HCT116 (cell line): ENCODE measurements around the gene PSMD4. TPM values are rescaled to one million over a fixed set of nuclear protein-coding genes. Genes with fewer than 3 reads are reported as not detected.

Source experiments
- ATAC-seq: fragments of 200-7000 bp; cut with Tn5 transposase; 2 replicates; pipeline ENCODE4 v1.9.1; 2020; ENCODE audit warnings: mild to moderate bottlenecking, moderate library complexity
- BruUV-seq: library from RNA; stranded (reverse); fragments of 400-500 nt; replicated peaks from 2 replicates; lab custom pipeline; 2021; lab: Mats Ljungman, UMichigan
- CTCF ChIA-PET: fragments of 300-600 bp; sonication (Branson Sonifier 250); formaldehyde crosslinking; loops from one replicate; lab custom pipeline; 2021; ENCODE audit warnings: antibody characterized with exemption; lab: Charles Lee
- POLR2A ChIA-PET: fragments of 300-600, 350-600 bp; sonication (Branson Sonifier 250); formaldehyde crosslinking; loops from one replicate; lab custom pipeline; 2021; ENCODE audit warnings: antibody characterized with exemption; lab: Charles Lee
- RAD21 ChIA-PET, 2 experiments: fragments of 300-600 bp; sonication (Branson Sonifier 250); formaldehyde crosslinking; loops; one replicate each; lab custom pipeline; 2023; ENCODE audit warnings: low total read pairs in 2 of 2; ENCODE audit not compliant: uncharacterized antibody in 2 of 2, unreplicated experiment in 2 of 2, low non-redundant PET in 1 of 2; lab: Charles Lee
- DNase-seq: peaks from one replicate; pipeline ENCODE4 v3.0.0-alpha.2; 2010; ENCODE audit warnings: low read depth, low spot score
- H2AFZ ChIP-seq: fragments of 200-600 bp; shearing (Covaris generic), sonication (generic); 2 replicates; pipeline ENCODE4 v1.6.1; 2017; ENCODE audit warnings: low read depth, mixed run types, mixed read lengths, antibody characterized with exemption, low read length; ENCODE audit not compliant: poor library complexity, severe bottlenecking
- H3K27ac ChIP-seq: 2 replicates; pipeline ENCODE4 v1.5.1; 2012; ENCODE audit warnings: low read depth, low read length
- H3K27me3 ChIP-seq: fragments of 200-600 bp; sonication (generic); 2 replicates; pipeline ENCODE4 v1.6.1; 2016; ENCODE audit warnings: mixed run types, low read length, mixed read lengths; ENCODE audit not compliant: insufficient read depth
- H3K36me3 ChIP-seq, 2 experiments: fragments of 200-500 bp in 1 of 2; fragments of 200-600 bp in 1 of 2; sonication (Bioruptor generic) in 1 of 2; sonication (generic) in 1 of 2; 2 replicates each; pipeline versions ENCODE4 v1.5.1 to v1.6.1; 2014 to 2016; ENCODE audit warnings: low read length in 2 of 2, inconsistent platforms in 1 of 2, mixed read lengths in 1 of 2, mixed run types in 1 of 2; ENCODE audit not compliant: insufficient read depth in 2 of 2, control insufficient read depth in 1 of 2
- H3K4me1 ChIP-seq, 2 experiments: fragments of 200-600 bp in 1 of 2; sonication (generic) in 1 of 2; 2 replicates each; pipeline versions ENCODE4 v1.5.1 to v1.6.1; 2012 to 2017; ENCODE audit warnings: low read length in 2 of 2, inconsistent platforms in 1 of 2, mild to moderate bottlenecking in 1 of 2, mixed read lengths in 1 of 2, mixed run types in 1 of 2, moderate library complexity in 1 of 2; ENCODE audit not compliant: insufficient read depth in 2 of 2, control insufficient read depth in 1 of 2
- H3K4me2 ChIP-seq: fragments of 200-600 bp; sonication (generic); 2 replicates; pipeline ENCODE4 v1.6.1; 2017; ENCODE audit warnings: mixed run types, low read length, mixed read lengths
- H3K4me3 ChIP-seq, 2 experiments: fragments of 200-600 bp in 1 of 2; sonication (generic) in 1 of 2; replicated peaks in 1 of 2; 2 replicates each; pipeline ENCODE4 v1.5.1; 2011 to 2016; ENCODE audit warnings: low read length in 2 of 2, control low read depth in 1 of 2, low read depth in 1 of 2, mild to moderate bottlenecking in 1 of 2, mixed read lengths in 1 of 2, mixed run types in 1 of 2
- H3K79me2 ChIP-seq: fragments of 200-600 bp; sonication (generic); 2 replicates; pipeline ENCODE4 v1.6.1; 2017; ENCODE audit warnings: mild to moderate bottlenecking, mixed run types, low read length, moderate library complexity, mixed read lengths; ENCODE audit not compliant: insufficient read depth
- H3K9ac ChIP-seq: fragments of 200-600 bp; sonication (generic); 2 replicates; pipeline ENCODE4 v1.6.1; 2016; ENCODE audit warnings: low read length, mixed read lengths
- H3K9me2 ChIP-seq: fragments of 200-600 bp; sonication (generic), shearing (Covaris generic); 2 replicates; pipeline ENCODE4 v1.6.1; 2017; ENCODE audit warnings: mixed run types, mild to moderate bottlenecking, moderate library complexity; ENCODE audit not compliant: insufficient read depth
- H3K9me3 ChIP-seq, 2 experiments: fragments of 200-500 bp in 1 of 2; fragments of 200-600 bp in 1 of 2; sonication (Bioruptor generic) in 1 of 2; sonication (generic) in 1 of 2; 2 replicates each; pipeline ENCODE4 v1.6.1; 2014 to 2017; ENCODE audit warnings: low read length in 2 of 2, mixed read lengths in 2 of 2, inconsistent platforms in 1 of 2, low read depth in 1 of 2, mild to moderate bottlenecking in 1 of 2, mixed run types in 1 of 2, moderate library complexity in 1 of 2; ENCODE audit not compliant: control insufficient read depth in 1 of 2, insufficient read depth in 1 of 2
- H4K20me1 ChIP-seq: fragments of 200-600 bp; sonication (generic), shearing (Covaris generic); 2 replicates; pipeline ENCODE4 v1.6.1; 2017; ENCODE audit warnings: mixed run types, mild to moderate bottlenecking, moderate library complexity; ENCODE audit not compliant: insufficient read depth
- ATF3 ChIP-seq: IDR thresholded peaks from 2 replicates; pipeline ENCODE4 v1.6.1; 2012
- CTCF ChIP-seq, 3 experiments: fragments of 200-600 bp in 1 of 3; sonication (generic) in 1 of 3; IDR thresholded peaks in 2 of 3; conservative IDR thresholded peaks in 1 of 3; 2 replicates each; pipeline ENCODE4 v1.5.1; 2012 to 2017; ENCODE audit warnings: low read depth in 2 of 3, low read length in 2 of 3, antibody characterized with exemption in 1 of 3, borderline replicate concordance in 1 of 3, control low read depth in 1 of 3, mild to moderate bottlenecking in 1 of 3, mixed read lengths in 1 of 3, mixed run types in 1 of 3, moderate library complexity in 1 of 3; ENCODE audit not compliant: insufficient read depth in 1 of 3
- EGR1 ChIP-seq: IDR thresholded peaks from 2 replicates; pipeline ENCODE4 v1.6.1; 2012; ENCODE audit warnings: low read depth
- ELF1 ChIP-seq: IDR thresholded peaks from 2 replicates; pipeline ENCODE4 v1.6.1; 2012; ENCODE audit warnings: low read depth, borderline replicate concordance
- EZH2 ChIP-seq: fragments of 200-600 bp; sonication (generic); IDR thresholded peaks from 2 replicates; pipeline ENCODE4 v1.6.1; 2017; ENCODE audit warnings: antibody characterized with exemption, mixed run types
- FOSL1 ChIP-seq: IDR thresholded peaks from 2 replicates; pipeline ENCODE4 v1.6.1; 2012; ENCODE audit warnings: low read depth
- JUND ChIP-seq: IDR thresholded peaks from 2 replicates; pipeline ENCODE4 v1.6.1; 2012
- MAX ChIP-seq: IDR thresholded peaks from 2 replicates; pipeline ENCODE4 v1.6.1; 2012
- SP1 ChIP-seq: IDR thresholded peaks from 2 replicates; pipeline ENCODE4 v1.6.1; 2012; ENCODE audit warnings: low read depth
- TCF7L2 ChIP-seq: IDR thresholded peaks from 2 replicates; pipeline ENCODE4 v1.7.0; 2011; ENCODE audit warnings: borderline replicate concordance, inconsistent platforms; ENCODE audit not compliant: insufficient read depth, insufficient read length; ENCODE audit errors: extremely low read depth
- ZBTB33 ChIP-seq: IDR thresholded peaks from 2 replicates; pipeline ENCODE4 v1.6.1; 2011; ENCODE audit warnings: mild to moderate bottlenecking, low read length, moderate library complexity; ENCODE audit not compliant: insufficient replicate concordance; ENCODE audit errors: extremely low read depth
- ZFX ChIP-seq: fragments of 450-650 bp; IDR thresholded peaks from 2 replicates; pipeline ENCODE4 v1.6.1; 2017
- intact Hi-C: fragments of 100-400 bp; cut with micrococcal nuclease; formaldehyde crosslinking; loops from 2 replicates; pipeline ENCODE4 v1.10.0; 2022
- total RNA-seq: library from RNA; stranded (reverse); gene quantifications from one replicate; pipeline ENCODE4 v1.2.1, GENCODE V29; 2021; ENCODE audit not compliant: unreplicated experiment

Gene PSMD4
- total RNA-seq, 1 experiment from 2014 or later, result 225 TPM

- no peak for TF ChIP-seq CTCF (IDR thresholded peaks at IDR 0.05 in 2 of 3, conservative IDR thresholded peaks at IDR 0.05 in 1 of 3; ENCODE audit: borderline replicate concordance in 1 of 3, insufficient read depth in 1 of 3, low read depth in 2 of 3, low read length in 2 of 3)
- no peak for TF ChIP-seq TCF7L2
- no peak for TF ChIP-seq SP1
- no peak for TF ChIP-seq EGR1
- no peak for TF ChIP-seq ZBTB33
- TF ChIP-seq EZH2, result no peak
- no peak for TF ChIP-seq JUND
- TF ChIP-seq ZFX, result no peak
- no peak for TF ChIP-seq MAX
- no peak for TF ChIP-seq ATF3
- no peak for TF ChIP-seq ELF1
These were observed 847 bp downstream of the PSMD4 start (continued) for GRCh38 chr1:151255381-151255780.

- Histone ChIP-seq H4K20me1 (no peaks in the 10 kb centered on the region; the same call in 1 of the 2 replicates), H3K9ac (no peak overlapping the region), H3K4me1 (peaks cover 5 to 8% of the 10 kb centered on the region in 2 experiments; a peak in 3 of 4 replicates), H3K9me2 (no peaks in the 10 kb centered on the region), H3K4me3 (no peak overlapping the region), H3K4me2 (no peak overlapping the region), H2AFZ (no peak overlapping the region), H3K27ac (no peak overlapping the region), H3K9me3 (no peaks in the 10 kb centered on the region), H3K79me2 (peaks cover 89% of the 10 kb centered on the region), H3K27me3 (no peaks in the 10 kb centered on the region), H3K36me3 (peaks cover 10 to 16% of the 10 kb centered on the region in 2 experiments; a peak in 3 of 4 replicates)
- intact Hi-C loops, result no loop called here
- DNase-seq (no peak), ATAC-seq (no peak)
- TF ChIP-seq CTCF (IDR thresholded peaks at IDR 0.05 in 2 of 3, conservative IDR thresholded peaks at IDR 0.05 in 1 of 3; ENCODE audit: borderline replicate concordance in 1 of 3, insufficient read depth in 1 of 3, low read depth in 2 of 3, low read length in 2 of 3) (no peak), FOSL1 (no peak), MAX (no peak), ELF1 (no peak), SP1 (no peak)
- ChIA-PET CTCF (no interaction called here), POLR2A (interaction anchor here (1.1 kb wide), 1 partner anchor 22 kb away, joined by 5 read pairs; the partner anchor contains the start of gene ZNF687), RAD21 (no interaction called here)
- BruUV-seq, result no TSS peak
These were observed 4.8 kb downstream of the PSMD4 start for GRCh38 chr1:151259351-151259750.
